HG03520 (cell line): ENCODE data around the gene HLA-F.

Experiments used
- ATAC-seq: cut with Tn5 transposase; IDR thresholded peaks from one replicate; pipeline ENCODE4 v1.9.1; 2021; ENCODE audit warnings: mild to moderate bottlenecking, moderate library complexity; ENCODE audit not compliant: unreplicated experiment

The HLA-F gene

DNA sequence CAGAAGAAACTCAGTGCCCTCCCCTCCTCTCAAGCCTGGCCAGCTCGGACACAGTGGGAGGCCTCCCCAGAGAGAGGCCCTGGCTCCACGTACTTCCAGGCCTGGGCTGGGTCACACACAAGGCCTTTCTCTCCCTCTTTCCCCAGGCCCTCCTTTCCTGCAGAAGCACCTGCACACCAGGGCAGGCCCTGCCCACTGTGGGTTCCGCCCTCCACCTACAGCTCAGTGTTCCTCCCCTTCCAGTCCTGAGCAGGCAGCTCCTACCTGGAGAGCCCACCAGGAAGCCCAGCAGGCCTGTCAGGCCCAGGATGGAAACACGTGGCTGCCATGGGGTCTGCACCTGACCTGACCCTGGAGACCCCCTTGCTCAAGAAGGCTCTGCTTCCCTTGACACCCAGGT is 18.9 kb downstream of the HLA-F start:
- no peak for ATAC-seq

DNA sequence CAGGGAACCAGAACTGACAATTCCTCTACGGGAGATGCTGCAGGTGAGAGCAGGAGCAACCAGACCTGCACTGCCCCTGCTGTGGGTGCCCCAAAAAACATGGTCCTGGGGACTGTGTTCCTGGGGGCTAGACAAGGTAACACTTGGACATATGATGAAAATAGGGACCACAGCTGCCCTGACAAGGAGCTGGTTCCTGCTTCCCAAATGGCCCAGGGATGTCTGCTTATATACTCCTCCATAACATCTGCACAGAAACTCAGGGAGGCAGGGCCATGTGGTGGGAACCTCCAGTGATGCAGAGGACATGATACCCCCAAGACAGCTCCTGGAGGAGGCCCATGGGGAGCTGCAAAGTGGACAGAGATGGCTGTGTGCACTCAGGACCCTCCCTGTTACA is 19.8 kb downstream of the HLA-F start:
- no peak for ATAC-seq

DNA sequence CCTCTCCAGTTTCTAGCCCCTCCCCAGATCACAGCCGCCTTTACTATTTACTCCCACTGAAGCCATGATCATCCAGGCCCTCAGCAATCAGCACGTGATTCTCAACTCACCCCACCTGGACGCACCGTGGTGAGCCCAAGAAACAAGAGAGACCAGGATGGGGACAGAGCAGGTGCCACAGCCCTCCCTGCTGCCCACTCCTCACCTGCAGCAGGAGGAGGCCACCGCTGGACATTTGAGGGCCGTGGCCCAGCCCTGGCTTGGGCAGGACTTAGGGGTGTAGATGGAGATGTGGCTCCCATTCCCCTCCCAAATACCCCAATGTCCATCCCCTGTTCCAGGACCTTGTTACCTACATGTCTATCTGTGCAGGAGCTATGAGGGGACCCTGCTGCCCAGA is 20.3 kb downstream of the HLA-F start:
- no peak for ATAC-seq

DNA sequence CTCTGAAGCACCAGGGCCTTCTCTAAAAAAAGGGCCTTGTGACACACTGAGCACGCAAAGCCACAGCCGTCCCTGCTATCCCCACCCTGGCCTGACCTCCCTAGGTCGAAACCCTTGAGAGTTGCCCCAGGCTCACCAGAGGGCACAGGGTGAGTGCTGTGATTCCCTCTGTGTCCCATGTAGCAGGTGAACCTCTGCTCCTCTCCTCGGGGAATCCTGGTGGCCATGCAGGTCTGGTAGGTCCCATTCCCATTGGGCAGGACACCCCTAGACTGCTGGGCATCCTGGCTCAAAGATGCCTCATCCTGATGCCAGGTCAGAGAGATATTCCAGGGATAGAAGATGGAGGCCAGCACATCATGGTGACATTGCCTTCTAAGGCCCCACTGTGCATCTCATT is 20.9 kb downstream of the HLA-F start:
- ATAC-seq, result no peak

DNA sequence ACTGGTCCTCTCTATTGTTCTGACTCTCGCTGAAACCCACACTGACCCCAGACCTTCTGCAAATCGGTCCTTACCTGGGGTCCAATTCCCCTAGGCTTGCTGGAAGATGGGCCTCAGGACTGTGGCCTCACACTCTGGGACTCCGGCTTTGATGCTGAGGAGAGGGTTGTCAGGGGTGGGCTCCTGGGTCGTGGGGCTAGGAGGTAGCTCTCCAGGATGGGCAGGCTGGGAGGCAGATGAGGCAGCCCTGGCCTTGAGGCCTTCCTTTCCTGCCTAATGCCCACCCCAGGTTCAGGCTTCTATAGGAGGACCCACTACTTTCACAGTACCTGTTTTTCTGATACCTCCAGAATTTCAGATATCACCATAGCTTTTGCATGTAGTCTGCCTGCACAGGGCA is 21.4 kb downstream of the HLA-F start:
- no peak for ATAC-seq

DNA sequence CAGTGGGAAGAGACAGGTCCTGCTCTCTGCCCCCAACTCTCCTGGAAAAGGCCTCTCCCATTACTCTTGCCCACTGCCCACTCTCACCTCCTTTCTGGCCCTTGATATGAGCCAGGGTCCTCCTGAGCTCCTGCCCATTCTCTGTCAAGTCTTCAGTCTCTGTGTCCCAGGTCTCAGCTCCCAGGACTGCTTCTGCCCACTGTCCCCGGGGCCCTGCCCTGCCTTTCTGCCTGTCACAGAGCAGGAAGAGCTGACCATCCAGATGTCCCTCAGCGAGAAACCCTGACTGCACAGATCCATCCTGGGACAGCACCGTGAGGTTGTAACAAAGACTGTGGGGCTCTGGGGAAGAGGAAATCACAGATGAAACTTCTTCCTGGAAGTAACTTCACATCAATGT is 22.2 kb downstream of the HLA-F start:
- no peak for ATAC-seq

DNA sequence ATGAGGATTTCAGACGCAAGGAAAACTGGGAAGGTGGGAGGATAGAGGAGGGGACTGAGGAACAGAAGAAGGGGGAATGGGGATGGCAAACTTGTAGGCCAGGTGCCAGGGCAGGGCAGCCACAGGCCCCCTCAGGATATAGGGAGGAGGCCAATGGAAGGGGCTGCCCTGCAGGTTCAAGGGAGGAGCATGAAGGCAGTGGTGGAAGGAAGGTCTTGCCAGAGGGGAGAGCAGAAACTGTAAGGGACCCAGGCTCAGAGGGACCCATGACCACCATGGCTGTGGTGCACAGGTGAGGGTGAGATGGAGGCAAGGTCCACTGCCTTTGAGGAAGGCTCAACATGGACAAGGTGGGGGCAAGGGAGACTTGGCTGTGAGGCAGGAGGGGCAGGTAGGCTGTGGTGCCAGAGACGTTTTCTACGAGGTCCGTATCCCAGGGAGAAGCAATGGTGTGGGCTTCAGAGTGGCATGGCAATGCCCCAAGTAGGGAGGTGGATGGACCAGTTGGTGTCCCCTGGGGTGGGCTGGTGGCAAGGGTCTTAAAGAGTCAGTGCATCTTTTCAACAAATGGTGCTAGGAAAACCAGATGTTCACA is 22.7 kb downstream of the HLA-F start:
- ATAC-seq, result no peak

DNA sequence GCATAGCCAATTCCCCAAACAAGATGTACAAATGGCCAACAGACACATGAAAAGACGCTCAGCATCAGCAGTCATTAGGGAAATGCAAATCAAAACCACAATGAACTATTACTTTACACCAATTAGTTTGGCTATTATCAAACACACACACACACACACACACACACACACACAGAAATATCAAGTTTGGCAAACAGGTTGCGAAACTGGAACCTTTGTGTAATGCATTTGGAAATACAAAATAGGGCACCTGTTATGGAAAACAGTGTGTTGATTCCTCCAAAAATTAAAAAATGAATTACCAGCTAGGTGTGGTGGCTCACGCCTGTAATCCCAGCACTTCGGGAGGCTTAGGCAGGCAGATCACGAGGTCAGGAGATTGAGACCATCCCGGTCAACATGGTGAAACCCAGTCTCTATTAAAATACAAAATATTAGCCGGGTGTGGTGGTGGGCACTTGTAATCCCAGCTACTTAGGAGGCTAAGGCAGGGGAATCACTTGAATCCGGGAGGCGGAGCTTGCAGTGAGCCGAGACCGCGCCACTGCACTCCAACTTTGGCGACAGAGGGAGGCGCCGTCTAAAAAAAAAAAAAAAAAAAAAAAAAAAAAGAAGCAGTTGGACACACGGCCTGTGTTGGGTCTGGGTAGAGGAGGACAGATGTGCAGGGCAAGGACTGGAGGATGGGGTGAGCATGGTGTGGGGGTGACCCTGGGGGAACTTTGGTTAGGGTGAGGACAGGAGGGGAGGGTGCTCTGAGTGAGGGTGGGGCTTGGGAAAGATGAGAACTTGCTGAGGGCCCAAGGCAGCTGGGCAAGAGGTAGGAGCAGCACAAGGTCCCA is 23.8 kb downstream of the HLA-F start:
- no peak for ATAC-seq

DNA sequence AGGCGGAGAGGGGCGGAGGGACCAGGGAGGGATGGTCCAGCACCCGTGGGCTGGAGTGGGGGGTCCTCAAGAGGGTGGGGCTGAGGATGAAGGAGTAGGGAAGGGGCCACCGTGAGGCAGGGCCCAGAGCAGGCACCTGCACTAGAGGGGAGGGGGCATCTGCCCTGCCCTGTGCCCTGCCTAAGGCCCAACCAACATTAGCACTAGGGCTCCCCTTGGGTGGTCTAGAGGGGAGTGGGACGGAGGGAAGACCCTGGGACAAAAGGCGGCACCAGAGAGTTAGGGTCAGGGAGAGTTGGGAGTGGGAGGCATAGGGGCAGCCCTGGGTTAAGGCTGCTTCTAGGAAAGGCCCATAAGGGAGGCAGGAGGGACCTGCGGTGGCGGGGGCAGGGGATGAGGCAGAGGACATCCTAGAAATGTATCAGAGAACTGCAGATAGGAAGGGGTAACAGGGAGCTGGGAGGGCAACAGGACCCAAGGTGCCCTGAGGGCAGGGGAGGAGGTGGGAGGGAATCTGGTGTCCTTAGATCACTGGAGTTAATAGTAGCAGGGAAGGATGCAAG is 24.5 kb downstream of the HLA-F start:
- no peak for ATAC-seq

DNA sequence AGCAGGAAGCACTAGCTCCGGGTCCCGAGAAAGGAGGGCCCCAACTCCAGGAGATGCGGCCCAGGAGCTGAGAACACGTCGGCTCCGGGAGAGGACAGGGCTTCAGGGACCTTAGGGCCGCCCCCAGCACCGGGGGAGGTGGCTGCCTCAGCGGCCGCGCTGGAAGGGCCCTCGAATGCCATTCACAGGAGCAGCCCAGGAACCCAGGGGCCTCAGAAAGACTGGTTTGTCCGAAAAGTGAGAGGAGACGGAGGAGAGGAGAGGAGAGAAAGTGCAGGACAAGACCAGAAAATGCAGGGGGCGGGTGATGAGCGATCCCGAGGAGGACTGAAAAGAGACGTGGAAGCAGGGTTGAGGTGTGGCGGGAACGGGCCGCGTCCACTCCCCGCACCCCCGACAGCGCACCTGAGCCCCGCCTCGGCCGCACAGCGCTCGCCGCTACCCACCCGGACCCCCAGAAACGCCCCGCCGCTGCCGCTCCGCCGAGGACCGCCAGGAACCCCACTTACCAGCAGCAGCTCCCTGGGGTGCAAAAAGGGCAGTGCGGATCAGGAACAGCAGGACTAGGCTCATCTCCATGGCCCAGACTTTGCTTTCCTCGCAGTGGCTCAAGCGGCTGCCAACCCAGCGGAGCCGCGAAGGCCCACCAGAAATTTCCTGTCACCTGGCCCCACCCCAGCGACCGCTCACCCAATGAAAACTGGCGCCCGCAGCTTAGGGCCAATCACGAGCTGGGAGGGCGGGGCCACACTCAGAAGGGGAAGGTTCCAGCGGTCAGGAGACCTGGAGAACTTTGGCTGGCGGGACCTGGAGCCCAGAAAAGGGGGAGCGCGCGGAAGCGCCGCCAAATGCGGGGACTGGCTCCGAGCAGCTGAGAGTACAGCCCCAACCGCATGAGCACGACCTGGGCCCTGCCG is 25.4 kb downstream of the HLA-F start:
- ATAC-seq, result peak; percentile 59

DNA sequence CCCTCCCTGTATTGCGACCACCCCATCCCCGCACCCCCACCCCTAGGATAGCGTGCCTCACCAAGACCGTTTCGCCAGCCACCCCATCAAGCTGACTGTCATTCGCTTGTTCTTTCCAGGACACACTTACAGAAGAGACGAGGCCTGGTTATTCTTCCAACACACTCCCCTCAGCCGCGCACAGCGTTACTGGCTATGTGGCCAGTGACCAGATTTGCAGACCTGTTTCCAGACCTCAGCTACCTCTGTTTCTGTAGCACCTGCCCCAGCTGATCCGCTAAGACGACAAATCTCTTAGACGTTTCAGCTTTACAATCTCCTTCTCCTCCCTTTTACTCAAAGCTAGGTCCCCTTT is 26.1 kb downstream of the HLA-F start:
- ATAC-seq, result peak; percentile 3

DNA sequence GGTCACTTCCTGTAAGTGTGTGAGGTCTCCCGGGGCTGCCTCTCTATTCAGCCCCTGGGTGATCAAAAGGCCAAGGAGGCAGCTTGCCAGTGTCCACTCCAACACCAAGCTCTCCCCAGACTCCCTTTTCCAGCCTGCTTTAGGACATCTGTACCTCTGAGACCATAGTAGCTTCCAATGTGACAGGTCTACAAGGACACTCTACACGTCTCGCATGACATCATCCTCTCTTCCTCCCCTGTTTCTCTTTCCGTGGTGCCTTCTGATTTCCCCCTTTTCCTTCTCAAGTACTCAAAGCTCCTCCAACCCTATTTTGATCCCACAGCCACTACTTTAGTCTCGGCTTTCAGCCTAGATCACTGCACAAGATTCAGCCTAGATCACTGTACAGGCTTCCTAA is 26.4 kb downstream of the HLA-F start:
- ATAC-seq, result no peak

DNA sequence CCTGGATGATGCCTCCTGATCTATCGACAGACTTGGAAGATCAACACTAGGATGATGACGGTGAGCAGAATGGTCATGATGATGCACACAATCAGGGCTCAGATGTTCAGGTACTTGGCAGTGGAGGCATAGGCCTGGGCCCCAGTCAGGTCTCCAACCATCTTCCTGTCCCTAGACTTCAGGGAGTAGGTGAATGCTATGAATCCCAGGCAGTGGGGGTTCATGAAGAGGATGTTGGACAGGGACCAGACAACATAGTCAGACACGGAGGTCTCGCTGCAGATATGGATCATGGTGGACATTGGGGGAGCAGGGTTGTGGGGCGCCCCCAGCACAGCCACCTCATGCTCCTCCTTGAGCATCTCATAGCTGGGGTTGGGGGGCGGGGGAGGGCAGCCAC is 27.5 kb downstream of the HLA-F start:
- no peak for ATAC-seq

DNA sequence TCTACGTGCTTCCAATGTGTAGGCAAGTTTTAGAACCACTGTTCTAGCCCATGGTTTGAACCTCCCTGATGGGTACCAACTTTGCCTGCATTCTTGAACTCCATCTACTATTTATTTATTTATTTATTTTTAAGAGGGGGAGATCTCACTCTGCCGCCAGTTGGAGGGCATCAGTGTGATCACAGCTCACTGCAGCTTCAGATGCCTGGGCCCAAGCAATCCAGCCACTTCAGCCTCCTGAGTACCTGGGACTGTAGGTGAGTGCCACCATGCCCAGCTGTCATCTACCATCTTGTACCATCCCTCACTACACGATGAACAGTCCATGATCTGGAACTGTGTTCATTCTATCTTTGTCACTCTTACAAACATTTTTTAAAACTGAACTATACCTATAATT is 28.2 kb downstream of the HLA-F start:
- ATAC-seq, result no peak

DNA sequence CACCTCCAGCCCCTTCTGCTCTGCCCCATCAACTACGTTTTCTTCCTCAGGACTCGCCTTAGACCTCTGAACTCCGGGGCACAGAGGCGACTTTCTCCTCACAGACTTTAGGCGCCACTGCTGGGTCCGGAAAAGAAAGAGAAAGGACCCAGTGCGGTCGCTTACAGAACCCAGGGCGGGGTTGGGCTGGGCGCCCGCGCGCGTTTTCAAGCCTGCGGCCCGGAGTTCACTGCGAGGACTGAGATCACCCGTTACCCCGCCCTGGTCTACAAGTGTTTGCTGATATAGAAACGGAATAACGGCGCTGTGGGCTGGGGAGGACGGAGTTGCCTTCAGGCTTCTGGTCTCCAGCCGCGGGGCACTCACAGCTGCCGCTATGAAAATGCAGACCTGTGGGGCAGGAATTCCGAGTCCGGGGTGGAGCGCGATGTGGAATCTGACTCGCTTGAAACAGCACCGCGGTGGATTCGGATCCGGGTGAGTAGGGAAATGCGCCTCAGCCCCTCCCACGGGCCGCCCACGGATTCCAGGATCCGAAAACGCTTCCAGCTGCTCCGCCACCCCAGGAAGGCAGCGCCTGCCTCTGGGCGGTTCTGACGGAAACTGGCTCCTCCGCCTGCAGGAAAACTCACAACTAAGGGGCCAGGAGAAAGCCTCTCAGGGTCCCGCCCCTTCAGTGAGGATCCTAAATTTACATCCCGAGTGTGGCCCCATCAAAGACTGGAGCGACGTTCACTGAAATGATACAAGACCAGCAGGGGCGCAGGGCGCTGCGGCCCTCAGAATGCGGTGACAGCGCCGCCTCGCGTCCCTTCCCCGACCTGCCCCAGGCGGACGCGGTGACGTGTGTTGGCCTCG is 29.4 kb downstream of the HLA-F start:
- peak; percentile 59 for ATAC-seq

DNA sequence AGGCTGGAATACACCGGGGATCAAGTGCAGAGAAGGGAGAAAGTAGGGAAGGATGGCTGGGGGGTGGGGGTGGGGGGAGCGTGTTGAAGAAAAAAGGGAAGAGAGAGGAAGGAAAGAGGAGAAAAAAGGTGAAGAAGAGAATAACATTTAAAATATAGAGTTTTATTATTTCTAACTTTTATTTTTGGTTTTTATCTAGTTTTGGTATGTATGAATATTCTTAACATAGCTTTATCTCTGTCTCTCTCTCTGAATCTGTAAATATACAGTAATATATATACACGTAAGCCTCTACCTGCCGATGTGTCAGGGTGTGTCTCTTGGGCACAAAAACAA is 30.0 kb downstream of the HLA-F start:
- no peak for ATAC-seq

DNA sequence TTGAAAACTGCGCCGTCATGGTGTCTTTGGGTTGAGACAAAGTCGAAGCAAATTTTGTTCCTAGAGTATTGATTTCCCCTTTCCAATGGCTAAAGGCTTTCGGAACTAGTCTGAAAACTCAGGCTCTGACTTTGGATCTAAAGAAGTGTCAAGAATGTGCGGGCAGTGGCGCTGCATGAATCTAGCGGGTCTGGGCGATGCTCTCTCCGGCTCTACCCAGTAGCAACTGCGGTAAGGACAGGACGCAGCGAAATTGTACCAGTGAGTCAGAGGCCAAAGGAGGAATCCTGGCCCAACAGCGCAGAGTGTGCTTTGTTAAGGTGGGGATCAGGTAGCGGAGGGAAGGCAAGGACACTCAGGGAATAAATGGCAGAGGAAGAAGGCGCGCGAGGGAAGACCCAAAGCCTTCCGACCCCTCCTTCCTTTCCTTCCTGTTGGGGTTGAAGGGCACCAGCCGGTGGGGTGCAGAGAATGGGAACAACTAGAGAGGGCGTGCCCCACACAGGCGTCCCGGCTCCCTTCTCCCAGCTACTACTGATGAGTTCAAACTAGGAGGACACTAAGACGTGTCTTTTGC is 32.1 kb downstream of the HLA-F start:
- no peak for ATAC-seq

DNA sequence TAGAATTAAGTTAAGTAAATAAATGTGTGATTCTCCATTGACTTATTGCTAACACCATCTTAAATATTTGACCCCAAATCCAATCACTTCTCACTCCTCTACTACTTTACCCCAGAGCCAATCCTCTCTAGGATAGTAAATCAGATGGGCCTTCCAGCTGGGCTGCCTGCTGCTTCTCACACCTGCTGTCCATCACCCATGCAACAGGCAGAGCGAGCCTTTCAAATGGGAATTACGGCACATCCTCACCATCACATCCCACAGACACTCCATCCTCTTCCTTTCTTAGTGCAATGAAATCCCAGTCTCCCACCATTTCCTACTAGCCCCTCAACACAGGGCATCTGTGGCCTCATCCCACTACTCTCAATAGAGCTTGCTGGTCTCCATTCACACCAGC is 34.0 kb downstream of the HLA-F start:
- no peak for ATAC-seq

DNA sequence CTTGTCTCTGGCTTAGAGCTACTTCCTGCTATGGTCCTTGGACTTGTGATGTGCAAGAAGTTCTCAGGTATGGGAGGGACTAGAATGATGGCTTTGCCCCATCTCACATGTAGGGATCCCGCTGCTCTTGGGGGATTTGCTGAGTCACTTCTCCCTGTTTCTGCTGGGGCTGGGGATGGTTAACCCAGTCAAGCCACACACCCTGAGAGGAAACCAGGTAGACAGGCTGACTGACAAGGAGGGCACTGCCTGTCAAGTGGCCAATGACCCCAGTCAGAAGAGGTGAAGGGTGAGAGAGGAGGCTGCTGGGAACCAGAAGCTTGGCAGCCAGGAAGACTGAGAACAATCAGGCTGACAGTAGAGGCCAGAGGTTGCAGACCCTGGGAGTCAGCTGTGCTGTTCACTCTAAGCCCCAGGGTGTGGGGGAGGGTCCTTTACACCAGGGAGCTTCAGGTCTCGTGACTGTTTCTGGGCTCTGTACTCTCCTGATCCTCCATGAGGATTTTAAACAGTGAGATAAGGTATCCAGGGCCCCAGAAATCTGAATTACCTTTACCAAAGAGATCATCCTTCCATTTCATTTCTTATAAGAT is 34.6 kb downstream of the HLA-F start:
- no peak for ATAC-seq

DNA sequence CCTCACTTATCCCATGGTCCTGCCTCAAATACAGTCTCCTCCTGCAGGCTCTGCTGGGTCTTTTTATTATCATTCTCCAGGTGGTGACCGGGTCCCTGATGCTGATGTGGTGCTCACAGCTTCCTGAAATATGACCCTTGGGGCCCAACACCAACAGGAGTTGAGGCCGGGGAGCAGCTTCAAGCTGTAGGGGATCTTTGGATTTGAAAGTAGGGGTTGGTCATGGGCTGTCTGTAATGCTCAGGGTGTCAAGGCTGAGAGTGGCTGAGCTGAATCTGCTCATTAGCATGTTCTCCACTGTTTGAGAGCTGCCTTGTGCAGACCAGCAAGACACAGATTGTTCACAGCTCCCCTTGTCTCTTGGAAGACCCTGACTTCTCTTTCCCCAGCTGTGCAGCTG is 35.5 kb downstream of the HLA-F start:
- ATAC-seq, result no peak
